SK-N-SH treated with all-trans-retinoic acid at 6 μM for 48 hours (cell line): ENCODE measurements around the gene SOX6.

Experiments
- ATAC-seq: fragments of 200-7000 bp; cut with Tn5 transposase; 3 replicates; pipeline ENCODE4 v1.9.1; 2020; ENCODE audit warnings: mild to moderate bottlenecking, moderate library complexity
- ARNTL ChIP-seq: fragments of 450-650 bp; formaldehyde crosslinking; IDR thresholded peaks from 2 replicates; pipeline ENCODE4 v1.5.0; 2020; ENCODE audit warnings: low read depth, mild to moderate bottlenecking, moderate library complexity, borderline replicate concordance
- BACH2 ChIP-seq: fragments of 250-450 bp; sonication (Bioruptor Pico); IDR thresholded peaks from 2 replicates; pipeline ENCODE4 v1.9.0; 2021; ENCODE audit warnings: mild to moderate bottlenecking, borderline replicate concordance
- CSDC2 ChIP-seq: fragments of 250-450 bp; sonication (Bioruptor Pico); IDR thresholded peaks from 2 replicates; pipeline ENCODE4 v1.5.0; 2020; ENCODE audit warnings: mild to moderate bottlenecking, moderate library complexity
- ESRRG ChIP-seq: fragments of 250-450 bp; sonication (Bioruptor Pico); IDR thresholded peaks from 2 replicates; pipeline ENCODE4 v1.6.1; 2021; ENCODE audit warnings: mild to moderate bottlenecking
- ISL1 ChIP-seq: fragments of 250-450 bp; sonication (Bioruptor Pico); IDR thresholded peaks from 2 replicates; pipeline ENCODE4 v2.1.2; 2022; ENCODE audit warnings: mild to moderate bottlenecking, moderate library complexity
- OSR1 ChIP-seq: fragments of 250-450 bp; sonication (Bioruptor Pico); IDR thresholded peaks from 2 replicates; pipeline ENCODE4 v1.8.0; 2022; ENCODE audit warnings: moderate library complexity, mild to moderate bottlenecking, inconsistent platforms
- PPARA ChIP-seq: fragments of 250-450 bp; sonication (Bioruptor Pico); IDR thresholded peaks from 2 replicates; pipeline ENCODE4 v1.5.0; 2020; ENCODE audit warnings: mild to moderate bottlenecking, borderline replicate concordance
- RARB ChIP-seq: fragments of 250-450 bp; sonication (Bioruptor Pico); IDR thresholded peaks from 2 replicates; pipeline ENCODE4 v1.8.0; 2021; ENCODE audit warnings: mild to moderate bottlenecking, moderate library complexity
- TCF4 ChIP-seq: fragments of 250-450 bp; sonication (Bioruptor Pico); IDR thresholded peaks from 2 replicates; pipeline ENCODE4 v1.8.0; 2021; ENCODE audit warnings: mild to moderate bottlenecking, moderate library complexity, borderline replicate concordance
- ZC3H10 ChIP-seq: fragments of 250-450 bp; sonication (Bioruptor Pico); IDR thresholded peaks from 2 replicates; pipeline ENCODE4 v1.5.1; 2021; ENCODE audit warnings: mild to moderate bottlenecking, moderate library complexity
- ZFP30 ChIP-seq: fragments of 450-650 bp; formaldehyde crosslinking; IDR thresholded peaks from 2 replicates; pipeline ENCODE4 v1.5.0; 2022; ENCODE audit warnings: mild to moderate bottlenecking, moderate library complexity
- ZNF565 ChIP-seq: fragments of 450-650 bp; formaldehyde crosslinking; conservative IDR thresholded peaks from 2 replicates; pipeline ENCODE4 v1.5.0; 2020; ENCODE audit warnings: low read depth, mild to moderate bottlenecking, moderate library complexity
- ZNF70 ChIP-seq: fragments of 450-650 bp; formaldehyde crosslinking; IDR thresholded peaks from 2 replicates; pipeline ENCODE4 v1.5.0; 2020; ENCODE audit warnings: mild to moderate bottlenecking, moderate library complexity
- ZNF8 ChIP-seq: fragments of 450-650 bp; formaldehyde crosslinking; IDR thresholded peaks from 2 replicates; pipeline ENCODE4 v1.5.0; 2020; ENCODE audit warnings: mild to moderate bottlenecking, moderate library complexity
- TF ChIP-seq, protein P1 (sequence below): fragments of 250-450 bp; sonication (Bioruptor Pico); IDR thresholded peaks from 2 replicates; pipeline ENCODE4 v1.5.0; 2020; ENCODE audit warnings: mild to moderate bottlenecking, moderate library complexity
- TF ChIP-seq, protein P2 (sequence below): fragments of 250-450 bp; sonication (Bioruptor Pico); IDR thresholded peaks from 2 replicates; pipeline ENCODE4 v1.8.0; 2020; ENCODE audit warnings: mild to moderate bottlenecking, moderate library complexity, borderline replicate concordance
- TF ChIP-seq, protein P3 (sequence below): fragments of 250-450 bp; sonication (Bioruptor Pico); IDR thresholded peaks from 2 replicates; pipeline ENCODE4 v1.8.0; 2021; ENCODE audit warnings: low read depth, mild to moderate bottlenecking, moderate library complexity, borderline replicate concordance
- TF ChIP-seq, protein P4 (sequence below): fragments of 250-450 bp; sonication (Bioruptor Pico); IDR thresholded peaks from 2 replicates; pipeline ENCODE4 v1.5.1; 2020; ENCODE audit warnings: low read depth, mild to moderate bottlenecking, moderate library complexity
- TF ChIP-seq, protein P5 (sequence below): fragments of 250-450 bp; sonication (Bioruptor Pico); IDR thresholded peaks from 2 replicates; pipeline ENCODE4 v1.5.1; 2021; ENCODE audit warnings: mild to moderate bottlenecking, moderate library complexity

SOX6 gene

DNA sequence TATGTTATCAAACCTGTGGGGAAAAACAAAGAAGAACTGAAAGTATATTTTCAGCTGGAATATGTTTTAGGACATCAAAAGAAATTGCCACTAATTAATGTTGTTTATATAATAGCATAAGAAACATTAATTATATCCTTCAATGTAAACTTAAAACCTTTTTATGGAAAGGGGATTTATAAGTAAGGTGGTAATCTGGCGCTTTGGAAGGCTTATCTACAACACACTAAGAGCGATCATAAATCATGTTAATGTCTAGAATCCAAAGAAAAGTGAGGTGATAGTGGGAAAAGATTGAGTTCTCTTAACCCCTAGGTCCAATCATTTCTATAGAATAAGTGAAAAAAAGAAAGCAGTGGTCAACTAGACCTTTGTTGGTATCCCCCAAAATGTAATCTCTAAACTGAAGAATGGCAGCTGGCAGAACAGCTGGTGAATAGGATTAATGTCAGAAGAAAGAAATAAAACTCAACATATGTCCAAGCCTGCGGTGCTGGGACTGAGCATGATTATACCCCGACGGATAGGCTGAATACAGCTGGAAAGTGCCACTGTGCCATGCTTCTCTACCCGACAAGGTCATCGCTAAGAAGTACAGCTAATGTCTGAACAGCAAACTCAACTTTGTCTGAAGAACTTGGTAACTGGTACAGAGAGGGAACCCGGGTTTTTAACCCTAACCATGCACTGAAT is 64.0 kb downstream of the SOX6 start (continued):
- TF ChIP-seq, protein P1, sequence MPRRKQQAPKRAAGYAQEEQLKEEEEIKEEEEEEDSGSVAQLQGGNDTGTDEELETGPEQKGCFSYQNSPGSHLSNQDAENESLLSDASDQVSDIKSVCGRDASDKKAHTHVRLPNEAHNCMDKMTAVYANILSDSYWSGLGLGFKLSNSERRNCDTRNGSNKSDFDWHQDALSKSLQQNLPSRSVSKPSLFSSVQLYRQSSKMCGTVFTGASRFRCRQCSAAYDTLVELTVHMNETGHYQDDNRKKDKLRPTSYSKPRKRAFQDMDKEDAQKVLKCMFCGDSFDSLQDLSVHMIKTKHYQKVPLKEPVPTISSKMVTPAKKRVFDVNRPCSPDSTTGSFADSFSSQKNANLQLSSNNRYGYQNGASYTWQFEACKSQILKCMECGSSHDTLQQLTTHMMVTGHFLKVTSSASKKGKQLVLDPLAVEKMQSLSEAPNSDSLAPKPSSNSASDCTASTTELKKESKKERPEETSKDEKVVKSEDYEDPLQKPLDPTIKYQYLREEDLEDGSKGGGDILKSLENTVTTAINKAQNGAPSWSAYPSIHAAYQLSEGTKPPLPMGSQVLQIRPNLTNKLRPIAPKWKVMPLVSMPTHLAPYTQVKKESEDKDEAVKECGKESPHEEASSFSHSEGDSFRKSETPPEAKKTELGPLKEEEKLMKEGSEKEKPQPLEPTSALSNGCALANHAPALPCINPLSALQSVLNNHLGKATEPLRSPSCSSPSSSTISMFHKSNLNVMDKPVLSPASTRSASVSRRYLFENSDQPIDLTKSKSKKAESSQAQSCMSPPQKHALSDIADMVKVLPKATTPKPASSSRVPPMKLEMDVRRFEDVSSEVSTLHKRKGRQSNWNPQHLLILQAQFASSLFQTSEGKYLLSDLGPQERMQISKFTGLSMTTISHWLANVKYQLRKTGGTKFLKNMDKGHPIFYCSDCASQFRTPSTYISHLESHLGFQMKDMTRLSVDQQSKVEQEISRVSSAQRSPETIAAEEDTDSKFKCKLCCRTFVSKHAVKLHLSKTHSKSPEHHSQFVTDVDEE (CRISPR knock-in tag): no peak

DNA sequence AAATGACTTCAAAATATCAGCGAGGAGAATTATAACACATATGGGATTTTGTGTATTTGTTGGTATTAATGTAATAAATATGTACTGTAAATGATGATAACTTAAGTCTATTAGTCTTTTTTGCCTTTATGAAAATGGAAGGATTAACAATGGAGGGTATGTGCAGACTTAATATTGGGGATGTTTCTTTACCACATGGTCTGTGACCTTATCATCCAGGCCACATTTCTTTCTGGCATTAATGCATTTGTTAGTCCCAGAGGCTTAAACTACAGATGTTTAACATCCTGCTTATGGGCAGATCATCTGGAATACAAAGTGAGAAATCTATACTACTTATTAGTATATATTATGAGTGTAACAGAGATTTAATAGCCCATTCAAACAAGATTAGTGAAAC is 64.6 kb downstream of the SOX6 start:
- TF ChIP-seq, protein P2, sequence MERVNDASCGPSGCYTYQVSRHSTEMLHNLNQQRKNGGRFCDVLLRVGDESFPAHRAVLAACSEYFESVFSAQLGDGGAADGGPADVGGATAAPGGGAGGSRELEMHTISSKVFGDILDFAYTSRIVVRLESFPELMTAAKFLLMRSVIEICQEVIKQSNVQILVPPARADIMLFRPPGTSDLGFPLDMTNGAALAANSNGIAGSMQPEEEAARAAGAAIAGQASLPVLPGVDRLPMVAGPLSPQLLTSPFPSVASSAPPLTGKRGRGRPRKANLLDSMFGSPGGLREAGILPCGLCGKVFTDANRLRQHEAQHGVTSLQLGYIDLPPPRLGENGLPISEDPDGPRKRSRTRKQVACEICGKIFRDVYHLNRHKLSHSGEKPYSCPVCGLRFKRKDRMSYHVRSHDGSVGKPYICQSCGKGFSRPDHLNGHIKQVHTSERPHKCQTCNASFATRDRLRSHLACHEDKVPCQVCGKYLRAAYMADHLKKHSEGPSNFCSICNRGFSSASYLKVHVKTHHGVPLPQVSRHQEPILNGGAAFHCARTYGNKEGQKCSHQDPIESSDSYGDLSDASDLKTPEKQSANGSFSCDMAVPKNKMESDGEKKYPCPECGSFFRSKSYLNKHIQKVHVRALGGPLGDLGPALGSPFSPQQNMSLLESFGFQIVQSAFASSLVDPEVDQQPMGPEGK (CRISPR knock-in tag): no peak
- no peak for TF ChIP-seq ZNF565 (CRISPR knock-in tag)
- ATAC-seq: no peak

DNA sequence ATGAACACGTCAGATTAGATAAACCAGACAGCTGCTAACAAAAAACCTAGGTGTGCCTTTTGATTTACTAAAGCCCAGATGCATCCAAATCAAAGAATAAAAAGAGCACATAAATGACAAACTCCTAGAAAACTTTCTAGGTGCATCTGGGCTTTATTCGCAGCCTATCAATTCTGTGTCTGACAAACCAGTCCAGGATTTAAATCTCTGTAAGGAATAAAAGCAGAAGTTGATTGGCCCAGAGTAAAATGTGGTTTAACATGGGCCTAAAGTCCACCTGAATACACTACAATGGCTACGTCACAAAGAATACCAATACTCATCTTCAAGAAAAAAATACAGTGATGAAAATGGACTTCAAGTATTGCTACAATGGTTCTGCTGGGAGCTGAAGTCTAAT is 66.8 kb downstream of the SOX6 start:
- ATAC-seq: no peak
- TF ChIP-seq ZNF565 (CRISPR knock-in tag) (no peak), PPARA (no peak), ZNF70 (no peak), ZC3H10 (CRISPR knock-in tag) (no peak), TCF4 (CRISPR knock-in tag) (no peak), RARB (CRISPR knock-in tag) (no peak), ZFP30 (no peak), ARNTL (CRISPR knock-in tag) (no peak), BACH2 (CRISPR knock-in tag) (no peak), CSDC2 (CRISPR knock-in tag) (no peak), ISL1 (CRISPR knock-in tag) (no peak), ZNF8 (CRISPR knock-in tag) (no peak), ESRRG (CRISPR knock-in tag) (no peak), OSR1 (no peak)
- TF ChIP-seq, protein P1 (CRISPR knock-in tag): no peak
- TF ChIP-seq, protein P3, sequence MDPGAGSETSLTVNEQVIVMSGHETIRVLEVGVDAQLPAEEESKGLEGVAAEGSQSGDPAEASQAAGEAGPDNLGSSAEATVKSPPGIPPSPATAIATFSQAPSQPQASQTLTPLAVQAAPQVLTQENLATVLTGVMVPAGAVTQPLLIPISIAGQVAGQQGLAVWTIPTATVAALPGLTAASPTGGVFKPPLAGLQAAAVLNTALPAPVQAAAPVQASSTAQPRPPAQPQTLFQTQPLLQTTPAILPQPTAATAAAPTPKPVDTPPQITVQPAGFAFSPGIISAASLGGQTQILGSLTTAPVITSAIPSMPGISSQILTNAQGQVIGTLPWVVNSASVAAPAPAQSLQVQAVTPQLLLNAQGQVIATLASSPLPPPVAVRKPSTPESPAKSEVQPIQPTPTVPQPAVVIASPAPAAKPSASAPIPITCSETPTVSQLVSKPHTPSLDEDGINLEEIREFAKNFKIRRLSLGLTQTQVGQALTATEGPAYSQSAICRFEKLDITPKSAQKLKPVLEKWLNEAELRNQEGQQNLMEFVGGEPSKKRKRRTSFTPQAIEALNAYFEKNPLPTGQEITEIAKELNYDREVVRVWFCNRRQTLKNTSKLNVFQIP (CRISPR knock-in tag): no peak
- TF ChIP-seq, protein P4, sequence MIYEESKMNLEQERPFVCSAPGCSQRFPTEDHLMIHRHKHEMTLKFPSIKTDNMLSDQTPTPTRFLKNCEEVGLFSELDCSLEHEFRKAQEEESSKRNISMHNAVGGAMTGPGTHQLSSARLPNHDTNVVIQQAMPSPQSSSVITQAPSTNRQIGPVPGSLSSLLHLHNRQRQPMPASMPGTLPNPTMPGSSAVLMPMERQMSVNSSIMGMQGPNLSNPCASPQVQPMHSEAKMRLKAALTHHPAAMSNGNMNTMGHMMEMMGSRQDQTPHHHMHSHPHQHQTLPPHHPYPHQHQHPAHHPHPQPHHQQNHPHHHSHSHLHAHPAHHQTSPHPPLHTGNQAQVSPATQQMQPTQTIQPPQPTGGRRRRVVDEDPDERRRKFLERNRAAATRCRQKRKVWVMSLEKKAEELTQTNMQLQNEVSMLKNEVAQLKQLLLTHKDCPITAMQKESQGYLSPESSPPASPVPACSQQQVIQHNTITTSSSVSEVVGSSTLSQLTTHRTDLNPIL (CRISPR knock-in tag): no peak
- TF ChIP-seq, protein P2 (CRISPR knock-in tag): no peak
- TF ChIP-seq, protein P5, sequence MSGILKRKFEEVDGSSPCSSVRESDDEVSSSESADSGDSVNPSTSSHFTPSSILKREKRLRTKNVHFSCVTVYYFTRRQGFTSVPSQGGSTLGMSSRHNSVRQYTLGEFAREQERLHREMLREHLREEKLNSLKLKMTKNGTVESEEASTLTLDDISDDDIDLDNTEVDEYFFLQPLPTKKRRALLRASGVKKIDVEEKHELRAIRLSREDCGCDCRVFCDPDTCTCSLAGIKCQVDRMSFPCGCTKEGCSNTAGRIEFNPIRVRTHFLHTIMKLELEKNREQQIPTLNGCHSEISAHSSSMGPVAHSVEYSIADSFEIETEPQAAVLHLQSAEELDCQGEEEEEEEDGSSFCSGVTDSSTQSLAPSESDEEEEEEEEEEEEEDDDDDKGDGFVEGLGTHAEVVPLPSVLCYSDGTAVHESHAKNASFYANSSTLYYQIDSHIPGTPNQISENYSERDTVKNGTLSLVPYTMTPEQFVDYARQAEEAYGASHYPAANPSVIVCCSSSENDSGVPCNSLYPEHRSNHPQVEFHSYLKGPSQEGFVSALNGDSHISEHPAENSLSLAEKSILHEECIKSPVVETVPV: no peak
